ENCODE data around the gene TMCC3.

DNA sequence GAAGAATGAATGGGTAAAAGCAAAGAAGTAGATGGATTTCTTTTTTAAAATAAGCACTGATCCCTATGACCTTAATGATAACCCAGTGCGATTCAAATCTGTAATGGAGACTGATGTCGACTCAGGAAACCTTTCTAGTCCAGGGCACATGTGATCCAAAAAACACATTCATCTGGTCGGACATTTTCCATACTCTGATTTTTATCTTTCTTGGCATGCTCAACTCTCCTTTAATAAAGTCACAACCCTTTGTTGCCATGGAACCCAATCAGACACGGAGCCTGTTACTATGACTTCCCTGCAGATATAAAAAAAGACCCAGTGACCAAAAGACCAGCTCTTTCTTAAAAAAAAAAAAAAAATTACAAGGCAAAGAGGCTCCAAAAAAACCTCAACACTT is 27.9 kb downstream of the TMCC3 start:
- TF ChIP-seq, protein P1, sequence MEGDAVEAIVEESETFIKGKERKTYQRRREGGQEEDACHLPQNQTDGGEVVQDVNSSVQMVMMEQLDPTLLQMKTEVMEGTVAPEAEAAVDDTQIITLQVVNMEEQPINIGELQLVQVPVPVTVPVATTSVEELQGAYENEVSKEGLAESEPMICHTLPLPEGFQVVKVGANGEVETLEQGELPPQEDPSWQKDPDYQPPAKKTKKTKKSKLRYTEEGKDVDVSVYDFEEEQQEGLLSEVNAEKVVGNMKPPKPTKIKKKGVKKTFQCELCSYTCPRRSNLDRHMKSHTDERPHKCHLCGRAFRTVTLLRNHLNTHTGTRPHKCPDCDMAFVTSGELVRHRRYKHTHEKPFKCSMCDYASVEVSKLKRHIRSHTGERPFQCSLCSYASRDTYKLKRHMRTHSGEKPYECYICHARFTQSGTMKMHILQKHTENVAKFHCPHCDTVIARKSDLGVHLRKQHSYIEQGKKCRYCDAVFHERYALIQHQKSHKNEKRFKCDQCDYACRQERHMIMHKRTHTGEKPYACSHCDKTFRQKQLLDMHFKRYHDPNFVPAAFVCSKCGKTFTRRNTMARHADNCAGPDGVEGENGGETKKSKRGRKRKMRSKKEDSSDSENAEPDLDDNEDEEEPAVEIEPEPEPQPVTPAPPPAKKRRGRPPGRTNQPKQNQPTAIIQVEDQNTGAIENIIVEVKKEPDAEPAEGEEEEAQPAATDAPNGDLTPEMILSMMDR (IDR thresholded peaks at IDR 0.05 in 2 of 3, conservative IDR thresholded peaks at IDR 0.05 in 1 of 3; ENCODE audit: insufficient read depth in 2 of 3, low read depth in 1 of 3, low read length in 3 of 3): no peak
- TF ChIP-seq ZNF766 (CRISPR knock-in tag; conservative IDR thresholded peaks at IDR 0.05) (no peak), CHD2 (IDR thresholded peaks at IDR 0.05; ENCODE audit: low read depth, low read length) (no peak), SMC3 (conservative IDR thresholded peaks at IDR 0.05; ENCODE audit: insufficient read depth, low read depth, low read length) (no peak), JUN (IDR thresholded peaks at IDR 0.05; ENCODE audit: borderline replicate concordance, low read depth, low read length) (no peak), JUN (CRISPR knock-in tag; IDR thresholded peaks at IDR 0.05; ENCODE audit: borderline replicate concordance) (no peak), CEBPB (tag; IDR thresholded peaks at IDR 0.05) (no peak), POLR2A (conservative IDR thresholded peaks at IDR 0.05) (no peak), MYC (IDR thresholded peaks at IDR 0.05; ENCODE audit: low read depth, low read length) (no peak), MYC (CRISPR knock-in tag; IDR thresholded peaks at IDR 0.05; ENCODE audit: borderline replicate concordance, low read depth) (no peak), ESRRA (IDR thresholded peaks at IDR 0.05; ENCODE audit: borderline replicate concordance, low read depth) (no peak), CHD4 (IDR thresholded peaks at IDR 0.05; ENCODE audit: insufficient read depth, insufficient replicate concordance, low read depth, low read length, poor library complexity, severe bottlenecking) (no peak), PHB2 (IDR thresholded peaks at IDR 0.05; ENCODE audit: low read depth) (no peak)
- TF ChIP-seq, protein P2, sequence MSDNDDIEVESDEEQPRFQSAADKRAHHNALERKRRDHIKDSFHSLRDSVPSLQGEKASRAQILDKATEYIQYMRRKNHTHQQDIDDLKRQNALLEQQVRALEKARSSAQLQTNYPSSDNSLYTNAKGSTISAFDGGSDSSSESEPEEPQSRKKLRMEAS (CRISPR knock-in tag; IDR thresholded peaks at IDR 0.05): no peak
- TF ChIP-seq, protein P3, sequence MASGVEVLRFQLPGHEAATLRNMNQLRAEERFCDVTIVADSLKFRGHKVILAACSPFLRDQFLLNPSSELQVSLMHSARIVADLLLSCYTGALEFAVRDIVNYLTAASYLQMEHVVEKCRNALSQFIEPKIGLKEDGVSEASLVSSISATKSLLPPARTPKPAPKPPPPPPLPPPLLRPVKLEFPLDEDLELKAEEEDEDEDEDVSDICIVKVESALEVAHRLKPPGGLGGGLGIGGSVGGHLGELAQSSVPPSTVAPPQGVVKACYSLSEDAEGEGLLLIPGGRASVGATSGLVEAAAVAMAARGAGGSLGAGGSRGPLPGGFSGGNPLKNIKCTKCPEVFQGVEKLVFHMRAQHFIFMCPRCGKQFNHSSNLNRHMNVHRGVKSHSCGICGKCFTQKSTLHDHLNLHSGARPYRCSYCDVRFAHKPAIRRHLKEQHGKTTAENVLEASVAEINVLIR (CRISPR knock-in tag; IDR thresholded peaks at IDR 0.05): no peak

All from K562 (cell line).